Transverse colon (tissue), 4 donors: ENCODE data around the gene MS4A6E.

ENCODE experiments used
- CTCF ChIP-seq, 5 experiments: fragments of 200-600 bp in 3 of 5; fragments of 450-650 bp in 2 of 5; sonication (generic) in 3 of 5; IDR thresholded peaks; 1 replicate in 2 of 5; 2 replicates in 3 of 5; pipeline ENCODE4 v1.5.1; 2016 to 2017; ENCODE audit warnings: antibody characterized with exemption in 5 of 5, inconsistent platforms in 3 of 5, mild to moderate bottlenecking in 2 of 5, moderate library complexity in 1 of 5
- POLR2A ChIP-seq: fragments of 450-650 bp; IDR thresholded peaks from one replicate; pipeline ENCODE4 v1.6.1; 2016; ENCODE audit warnings: antibody characterized with exemption, mild to moderate bottlenecking, moderate library complexity
- POLR2AphosphoS5 ChIP-seq, 3 donors: sonication (generic); formaldehyde crosslinking; IDR thresholded peaks; one replicate each; pipeline ENCODE4 v1.6.1; 2016; ENCODE audit warnings: antibody characterized with exemption in 3 of 3

GRCh38 chr11:60371386-60371785 lies 44.3 kb downstream of the MS4A6E start:
- no peak for TF ChIP-seq POLR2A
- TF ChIP-seq CTCF (IDR thresholded peaks at IDR 0.05), result no peak
- no peak for TF ChIP-seq POLR2AphosphoS5 (IDR thresholded peaks at IDR 0.05)
